ENCODE results near the gene UNK.

DNA sequence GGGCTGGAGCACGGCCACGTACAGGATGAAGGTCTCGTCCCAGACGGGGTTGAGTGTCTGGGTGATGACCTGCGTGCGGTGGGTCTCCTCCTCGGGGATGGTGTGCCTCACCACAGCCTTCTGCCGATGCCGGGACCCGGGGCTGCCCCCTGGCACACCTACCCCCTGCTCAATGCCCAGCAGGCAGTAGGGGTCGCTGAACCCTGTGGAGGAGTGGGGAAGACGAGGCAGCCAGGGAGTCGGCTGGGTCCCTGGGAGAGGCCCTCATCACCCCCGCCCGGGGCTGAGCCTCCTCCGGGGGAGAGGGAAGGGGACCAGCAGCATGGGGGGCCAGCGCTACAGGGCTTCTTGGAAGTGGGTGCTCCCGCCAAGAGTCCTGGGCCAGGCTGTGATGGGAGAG lies 57.8 kb downstream of the UNK start:
- TF ChIP-seq, protein P1, sequence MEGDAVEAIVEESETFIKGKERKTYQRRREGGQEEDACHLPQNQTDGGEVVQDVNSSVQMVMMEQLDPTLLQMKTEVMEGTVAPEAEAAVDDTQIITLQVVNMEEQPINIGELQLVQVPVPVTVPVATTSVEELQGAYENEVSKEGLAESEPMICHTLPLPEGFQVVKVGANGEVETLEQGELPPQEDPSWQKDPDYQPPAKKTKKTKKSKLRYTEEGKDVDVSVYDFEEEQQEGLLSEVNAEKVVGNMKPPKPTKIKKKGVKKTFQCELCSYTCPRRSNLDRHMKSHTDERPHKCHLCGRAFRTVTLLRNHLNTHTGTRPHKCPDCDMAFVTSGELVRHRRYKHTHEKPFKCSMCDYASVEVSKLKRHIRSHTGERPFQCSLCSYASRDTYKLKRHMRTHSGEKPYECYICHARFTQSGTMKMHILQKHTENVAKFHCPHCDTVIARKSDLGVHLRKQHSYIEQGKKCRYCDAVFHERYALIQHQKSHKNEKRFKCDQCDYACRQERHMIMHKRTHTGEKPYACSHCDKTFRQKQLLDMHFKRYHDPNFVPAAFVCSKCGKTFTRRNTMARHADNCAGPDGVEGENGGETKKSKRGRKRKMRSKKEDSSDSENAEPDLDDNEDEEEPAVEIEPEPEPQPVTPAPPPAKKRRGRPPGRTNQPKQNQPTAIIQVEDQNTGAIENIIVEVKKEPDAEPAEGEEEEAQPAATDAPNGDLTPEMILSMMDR (IDR thresholded peaks at IDR 0.05): no peak
- TF ChIP-seq EP300 (IDR thresholded peaks at IDR 0.05) (no peak), POLR2AphosphoS5 (IDR thresholded peaks at IDR 0.05) (no peak)
